SK-N-SH (cell line): Measurements from ENCODE around the gene E2F3. TPM values are rescaled to one million over a fixed set of nuclear protein-coding genes. Genes with fewer than 3 reads are reported as not detected.

ENCODE experiments used
- CTCF ChIA-PET: fragments of 300-600, 350-600 bp; formaldehyde crosslinking; extraction: SDS; loops from one replicate; lab custom pipeline; 2021; lab: Yijun Ruan, JAX
- POLR2A ChIA-PET: fragments of 350-600 bp; sonication (Branson Sonifier 250); formaldehyde crosslinking; extraction: SDS; loops from one replicate; lab custom pipeline; 2020; ENCODE audit warnings: antibody characterized with exemption, inconsistent platforms; lab: Yijun Ruan, JAX
- DNase-seq: peaks from one replicate; pipeline ENCODE4 v3.0.0; 2012
- H2AFZ ChIP-seq: fragments of 200-600 bp; sonication (generic); 2 replicates; pipeline ENCODE4 v1.8.1; 2016; ENCODE audit warnings: antibody characterized with exemption, mild to moderate bottlenecking, low read depth
- H3F3A ChIP-seq: fragments of 200-600 bp; sonication (generic); replicated peaks from 2 replicates; pipeline ENCODE3; 2016; ENCODE audit warnings: antibody characterized with exemption, mild to moderate bottlenecking; ENCODE audit not compliant: insufficient read depth
- H3K27ac ChIP-seq, 2 experiments: fragments of 200-500 bp in 1 of 2; fragments of 200-600 bp in 1 of 2; sonication (Bioruptor generic) in 1 of 2; sonication (generic), shearing (Covaris generic) in 1 of 2; 2 replicates each; pipeline versions ENCODE4 v1.5.1 to v1.6.1; 2014 to 2016; ENCODE audit warnings: low read depth in 2 of 2, inconsistent platforms in 1 of 2, low read length in 1 of 2, mild to moderate bottlenecking in 1 of 2, mixed read lengths in 1 of 2
- H3K27me3 ChIP-seq: fragments of 200-600 bp; sonication (generic), shearing (Covaris generic); 2 replicates; pipeline ENCODE4 v1.6.1; 2016; ENCODE audit warnings: mixed run types; ENCODE audit not compliant: insufficient read depth
- H3K36me3 ChIP-seq, 2 experiments: fragments of 200-500 bp in 1 of 2; fragments of 200-600 bp in 1 of 2; sonication (Bioruptor generic) in 1 of 2; sonication (generic) in 1 of 2; replicated peaks in 1 of 2; 2 replicates each; pipeline versions ENCODE3 to v1.5.1; 2014 to 2016; ENCODE audit warnings: low read length in 1 of 2, mild to moderate bottlenecking in 1 of 2; ENCODE audit not compliant: insufficient read depth in 2 of 2, control insufficient read depth in 1 of 2
- H3K4me1 ChIP-seq, 2 experiments: fragments of 200-500 bp in 1 of 2; fragments of 200-600 bp in 1 of 2; sonication (Bioruptor generic) in 1 of 2; sonication (generic), shearing (Covaris generic) in 1 of 2; 2 replicates each; pipeline versions ENCODE4 v1.5.1 to v1.6.1; 2014 to 2016; ENCODE audit warnings: low read depth in 1 of 2, low read length in 1 of 2, mixed run types in 1 of 2; ENCODE audit not compliant: insufficient read depth in 2 of 2, control insufficient read depth in 1 of 2
- H3K4me2 ChIP-seq: fragments of 200-600 bp; sonication (generic), shearing (Covaris generic); 2 replicates; pipeline ENCODE4 v1.6.1; 2017; ENCODE audit warnings: mixed run types
- H3K4me3 ChIP-seq, 2 experiments: fragments of 200-500 bp in 1 of 2; fragments of 200-600 bp in 1 of 2; sonication (Bioruptor generic) in 1 of 2; sonication (generic), shearing (Covaris generic) in 1 of 2; 2 replicates each; pipeline versions ENCODE4 v1.5.1 to v1.8.1; 2014 to 2016; ENCODE audit warnings: low read depth in 2 of 2, inconsistent platforms in 1 of 2, low read length in 1 of 2, mild to moderate bottlenecking in 1 of 2, mixed read lengths in 1 of 2, moderate library complexity in 1 of 2
- H3K79me2 ChIP-seq: fragments of 200-600 bp; sonication (generic); 2 replicates; pipeline ENCODE4 v1.8.1; 2017; ENCODE audit warnings: mild to moderate bottlenecking; ENCODE audit not compliant: insufficient read depth
- H3K9ac ChIP-seq: fragments of 200-600 bp; sonication (generic); 2 replicates; pipeline ENCODE4 v1.6.1; 2017; ENCODE audit warnings: mixed run types
- H3K9me2 ChIP-seq: fragments of 200-600 bp; sonication (generic); 2 replicates; pipeline ENCODE4 v1.6.1; 2017; ENCODE audit warnings: mixed run types
- H3K9me3 ChIP-seq: fragments of 200-600 bp; sonication (generic); 2 replicates; pipeline ENCODE4 v1.6.1; 2017; ENCODE audit warnings: mixed run types, mild to moderate bottlenecking, moderate library complexity
- H4K20me1 ChIP-seq: fragments of 200-600 bp; sonication (generic); 2 replicates; pipeline ENCODE4 v1.6.1; 2017; ENCODE audit warnings: mild to moderate bottlenecking, mixed run types; ENCODE audit not compliant: insufficient read depth
- EP300 ChIP-seq, 2 experiments: IDR thresholded peaks; 2 replicates each; pipeline versions ENCODE4 v1.4.0 to v1.6.1; 2012; ENCODE audit warnings: borderline replicate concordance in 1 of 2, low read depth in 1 of 2, low read length in 1 of 2
- FOSL2 ChIP-seq: IDR thresholded peaks from 2 replicates; pipeline ENCODE4 v1.4.0; 2012; ENCODE audit warnings: low read depth, mild to moderate bottlenecking, moderate library complexity, borderline replicate concordance
- FOXJ3 ChIP-seq: sonication (generic); formaldehyde crosslinking; IDR thresholded peaks from 2 replicates; pipeline ENCODE4 v1.5.1; 2020; ENCODE audit warnings: mild to moderate bottlenecking, missing genetic modification reagents
- IRF3 ChIP-seq: fragments of 150-350 bp; IDR thresholded peaks from 2 replicates; pipeline ENCODE4 v1.6.1; 2016; ENCODE audit warnings: mild to moderate bottlenecking, low read depth, low read length
- NFIC ChIP-seq: IDR thresholded peaks from 2 replicates; pipeline ENCODE4 v1.4.0; 2012; ENCODE audit warnings: borderline replicate concordance
- NRF1 ChIP-seq: IDR thresholded peaks from 2 replicates; pipeline ENCODE4 v1.6.1; 2012; ENCODE audit warnings: low read depth, mild to moderate bottlenecking, low read length
- RAD21 ChIP-seq: IDR thresholded peaks from 2 replicates; pipeline ENCODE4 v1.6.1; 2012; ENCODE audit warnings: mild to moderate bottlenecking, low read length
- RCOR1 ChIP-seq: fragments of 150-350 bp; IDR thresholded peaks from 2 replicates; pipeline ENCODE4 v1.6.1; 2017; ENCODE audit warnings: antibody characterized with exemption, low read length
- TAF1 ChIP-seq: IDR thresholded peaks from 2 replicates; pipeline ENCODE4 v1.6.1; 2012; ENCODE audit warnings: low read depth, mild to moderate bottlenecking, low read length, moderate library complexity, borderline replicate concordance
- TCF12 ChIP-seq: IDR thresholded peaks from 2 replicates; pipeline ENCODE4 v1.4.0; 2012
- TEAD4 ChIP-seq: IDR thresholded peaks from 2 replicates; pipeline ENCODE4 v1.4.0; 2012; ENCODE audit warnings: mild to moderate bottlenecking, borderline replicate concordance; ENCODE audit not compliant: insufficient read depth
- USF2 ChIP-seq: fragments of 150-350 bp; IDR thresholded peaks from 2 replicates; pipeline ENCODE4 v1.6.1; 2017; ENCODE audit warnings: antibody characterized with exemption, low read length, low read depth, borderline replicate concordance
- YY1 ChIP-seq: IDR thresholded peaks from 2 replicates; pipeline ENCODE4 v1.4.0; 2012; ENCODE audit warnings: low read depth, mild to moderate bottlenecking
- WGBS: methylation state at CpG from one replicate; pipeline ENCODE4 v1.1.6; 2017; ENCODE audit warnings: low lambda C conversion rate; 5-methylcytosine and 5-hydroxymethylcytosine counted together
- polyA plus RNA-seq, 3 experiments: library from polyadenylated mRNA; depleted of rRNA; stranded (reverse); fragments of >200 nt; gene quantifications; 2 replicates each; pipeline ENCODE4 v1.2.3, GENCODE V29; 2012
- TF ChIP-seq, protein P1 (sequence below): IDR thresholded peaks from 2 replicates; pipeline ENCODE4 v1.4.0; 2012; ENCODE audit warnings: low read depth
- TF ChIP-seq, protein P2 (sequence below): IDR thresholded peaks from 2 replicates; pipeline ENCODE4 v1.6.1; 2012; ENCODE audit warnings: mild to moderate bottlenecking, low read depth, low read length, moderate library complexity

The E2F3 gene
- polyA plus RNA-seq, 1 of the 3 experiments (the other 2 are of a cell fraction), result 12.7 TPM

GRCh38 chr6:20379231-20379630, 22.4 kb upstream of the E2F3 start:
- no peaks in the 10 kb centered on the region for H3K9me2 ChIP-seq
- H3K4me2 ChIP-seq, result no peak overlapping the region
- no peak for DNase-seq
- peaks cover 3 to 21% of the 10 kb centered on the region in 2 experiments; a peak in 3 of 4 replicates for H3K4me1 ChIP-seq
- no peaks in the 10 kb centered on the region for H4K20me1 ChIP-seq
- H3K9me3 ChIP-seq, result no peaks in the 10 kb centered on the region
- no CpG with 5 or more reads among the region's 1 CpG for WGBS
- H3K9ac ChIP-seq, result peak overlapping the region; percentile 50; the same call in 1 of the 2 replicates
- no peaks in the 10 kb centered on the region for H3K36me3 ChIP-seq
- CTCF ChIA-PET, result interaction anchor here (0.6 to 1.4 kb wide), 4 partner anchors 22 to 151 kb away, joined by 3 to 8 read pairs (median 4); no protein-coding TSS in a partner anchor
- no peaks in the 10 kb centered on the region for H3K79me2 ChIP-seq
- H3F3A ChIP-seq, result peaks cover 24% of the 10 kb centered on the region
- H3K27me3 ChIP-seq, result no peaks in the 10 kb centered on the region
- no peak overlapping the region for H3K4me3 ChIP-seq
- H2AFZ ChIP-seq, result 0 out of 2 replicates have a peak overlapping the region, but pooled peaks have one; percentile 31
- TF ChIP-seq EP300 (IDR thresholded peaks at IDR 0.05; ENCODE audit: borderline replicate concordance in 1 of 2, low read depth in 1 of 2, low read length in 1 of 2) (no peak), TCF12 (no peak), NFIC (no peak), USF2 (no peak), TEAD4 (no peak), RCOR1 (no peak), FOXJ3 (CRISPR knock-in tag) (no peak), NRF1 (no peak)
- TF ChIP-seq, protein P1, sequence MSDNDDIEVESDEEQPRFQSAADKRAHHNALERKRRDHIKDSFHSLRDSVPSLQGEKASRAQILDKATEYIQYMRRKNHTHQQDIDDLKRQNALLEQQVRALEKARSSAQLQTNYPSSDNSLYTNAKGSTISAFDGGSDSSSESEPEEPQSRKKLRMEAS, result no peak
- TF ChIP-seq, all 33 proteins: peak for 0
- peak overlapping the region; percentile 81 to 82 for H3K27ac ChIP-seq
- POLR2A ChIA-PET, result interaction anchor here (0.6 kb wide), 1 partner anchor 728 kb away, joined by 4 read pairs; no protein-coding TSS in a partner anchor

- DNase-seq, result no peak
These were observed 15.5 kb upstream of the E2F3 start for GRCh38 chr6:20386218-20386617.

More at GRCh38 chr6:20386218-20386617, 15.5 kb upstream of the E2F3 start:
- no peaks in the 10 kb centered on the region for H3K79me2 ChIP-seq
- H3K27me3 ChIP-seq, result no peaks in the 10 kb centered on the region
- CTCF ChIA-PET, result interaction anchor here (1.0 to 1.4 kb wide), 3 partner anchors 12 to 260 kb away, joined by 3 to 5 read pairs (median 4); no protein-coding TSS in a partner anchor
- no peak overlapping the region for H3K27ac ChIP-seq
- no peak overlapping the region for H3K4me3 ChIP-seq
- 73% methylated on average over 1 of the region's 1 CpG for WGBS
- no peaks in the 10 kb centered on the region for H3F3A ChIP-seq
- H3K9me3 ChIP-seq, result no peaks in the 10 kb centered on the region
- POLR2A ChIA-PET, result no interaction called here
- no peak overlapping the region for H2AFZ ChIP-seq
- H3K9me2 ChIP-seq, result no peaks in the 10 kb centered on the region
- H3K4me1 ChIP-seq, result no peaks in the 10 kb centered on the region
- no peaks in the 10 kb centered on the region for H3K36me3 ChIP-seq
- no peak overlapping the region for H3K9ac ChIP-seq
- TF ChIP-seq RAD21 (no peak), FOSL2 (no peak), IRF3 (no peak), TAF1 (no peak), YY1 (no peak)
- TF ChIP-seq, protein P2, sequence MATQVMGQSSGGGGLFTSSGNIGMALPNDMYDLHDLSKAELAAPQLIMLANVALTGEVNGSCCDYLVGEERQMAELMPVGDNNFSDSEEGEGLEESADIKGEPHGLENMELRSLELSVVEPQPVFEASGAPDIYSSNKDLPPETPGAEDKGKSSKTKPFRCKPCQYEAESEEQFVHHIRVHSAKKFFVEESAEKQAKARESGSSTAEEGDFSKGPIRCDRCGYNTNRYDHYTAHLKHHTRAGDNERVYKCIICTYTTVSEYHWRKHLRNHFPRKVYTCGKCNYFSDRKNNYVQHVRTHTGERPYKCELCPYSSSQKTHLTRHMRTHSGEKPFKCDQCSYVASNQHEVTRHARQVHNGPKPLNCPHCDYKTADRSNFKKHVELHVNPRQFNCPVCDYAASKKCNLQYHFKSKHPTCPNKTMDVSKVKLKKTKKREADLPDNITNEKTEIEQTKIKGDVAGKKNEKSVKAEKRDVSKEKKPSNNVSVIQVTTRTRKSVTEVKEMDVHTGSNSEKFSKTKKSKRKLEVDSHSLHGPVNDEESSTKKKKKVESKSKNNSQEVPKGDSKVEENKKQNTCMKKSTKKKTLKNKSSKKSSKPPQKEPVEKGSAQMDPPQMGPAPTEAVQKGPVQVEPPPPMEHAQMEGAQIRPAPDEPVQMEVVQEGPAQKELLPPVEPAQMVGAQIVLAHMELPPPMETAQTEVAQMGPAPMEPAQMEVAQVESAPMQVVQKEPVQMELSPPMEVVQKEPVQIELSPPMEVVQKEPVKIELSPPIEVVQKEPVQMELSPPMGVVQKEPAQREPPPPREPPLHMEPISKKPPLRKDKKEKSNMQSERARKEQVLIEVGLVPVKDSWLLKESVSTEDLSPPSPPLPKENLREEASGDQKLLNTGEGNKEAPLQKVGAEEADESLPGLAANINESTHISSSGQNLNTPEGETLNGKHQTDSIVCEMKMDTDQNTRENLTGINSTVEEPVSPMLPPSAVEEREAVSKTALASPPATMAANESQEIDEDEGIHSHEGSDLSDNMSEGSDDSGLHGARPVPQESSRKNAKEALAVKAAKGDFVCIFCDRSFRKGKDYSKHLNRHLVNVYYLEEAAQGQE, result no peak
- H3K4me2 ChIP-seq, result no peak overlapping the region
- no peaks in the 10 kb centered on the region for H4K20me1 ChIP-seq
